Activated CD8-positive, alpha-beta T cell treated with anti-CD3 and anti-CD28 coated beads for 36 hours (primary cell): ENCODE data around the gene LARGE1. TPM values are rescaled to one million over a fixed set of nuclear protein-coding genes. Genes with fewer than 3 reads are reported as not detected.

Source experiments
- ATAC-seq: fragments of 200-7000 bp; cut with Tn5 transposase; one replicate; pipeline ENCODE4 v1.10.0; 2021; ENCODE audit warnings: mild to moderate bottlenecking, moderate library complexity
- CTCF ChIA-PET: fragments of 350-600 bp; sonication (Branson Sonifier 250); formaldehyde crosslinking; loops from one replicate; lab custom pipeline; 2021; ENCODE audit warnings: antibody characterized with exemption; lab: Charles Lee
- POLR2A ChIA-PET: fragments of 350-600 bp; sonication (Branson Sonifier 250); formaldehyde crosslinking; loops from one replicate; lab custom pipeline; 2021; ENCODE audit warnings: antibody characterized with exemption; lab: Charles Lee
- DNase-seq: peaks from one replicate; pipeline ENCODE4 v3.0.0-alpha.2; 2020
- H3K27ac Mint-ChIP-seq: one replicate; pipeline ENCODE4 v1.8.0; 2021; ENCODE audit warnings: mild to moderate bottlenecking, mixed read lengths
- H3K27me3 Mint-ChIP-seq: one replicate; pipeline ENCODE4 v1.8.0; 2021; ENCODE audit warnings: mixed read lengths
- H3K36me3 Mint-ChIP-seq: one replicate; pipeline ENCODE4 v1.8.0; 2021; ENCODE audit warnings: low read depth, mixed read lengths
- H3K4me1 Mint-ChIP-seq: one replicate; pipeline ENCODE4 v1.8.0; 2021; ENCODE audit warnings: low read depth, mixed read lengths
- H3K4me3 Mint-ChIP-seq: one replicate; pipeline ENCODE4 v1.8.0; 2021; ENCODE audit warnings: mild to moderate bottlenecking, moderate library complexity, mixed read lengths
- H3K9me3 Mint-ChIP-seq: one replicate; pipeline ENCODE4 v1.8.0; 2021; ENCODE audit warnings: mixed read lengths
- intact Hi-C: fragments of 100-400 bp; cut with micrococcal nuclease; formaldehyde crosslinking; loops from one replicate; pipeline ENCODE4 v1.10.0; 2022
- total RNA-seq, 2 experiments: library from RNA; stranded (reverse); gene quantifications; one replicate each; pipeline ENCODE4 v1.2.3, GENCODE V29; 2021
- TF ChIP-seq, protein P1 (sequence below): fragments of 200-600 bp; IDR thresholded peaks from one replicate; pipeline ENCODE4 v1.8.0; 2022; ENCODE audit warnings: antibody characterized with exemption, mild to moderate bottlenecking

The LARGE1 gene
- total RNA-seq, 2 experiments from 2014 or later: 0.31 to 0.32 TPM

DNA sequence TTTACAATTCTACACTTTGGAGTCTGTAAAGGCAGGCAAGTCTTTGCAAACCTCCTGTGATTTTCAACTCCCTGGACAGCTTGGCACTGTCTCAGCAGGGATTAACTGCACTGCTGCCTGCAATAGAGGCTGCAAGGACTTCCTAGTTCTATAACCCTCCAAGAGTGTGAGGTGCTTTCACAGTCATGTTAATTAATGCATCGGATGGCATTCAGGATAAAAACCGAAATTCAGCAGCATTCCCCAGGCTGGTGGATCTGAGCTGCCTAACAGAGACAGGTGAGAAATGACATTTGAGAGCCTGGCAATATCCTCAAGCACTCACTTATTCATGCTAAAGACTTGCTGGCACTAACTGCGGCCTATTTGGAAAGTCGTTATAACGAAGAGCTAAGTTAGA is 85.0 kb downstream of the LARGE1 start:
- Mint-ChIP-seq H3K4me3 (no peak overlapping the region), H3K36me3 (no peaks in the 10 kb centered on the region), H3K4me1 (no peaks in the 10 kb centered on the region), H3K27me3 (no peaks in the 10 kb centered on the region), H3K27ac (no peak overlapping the region), H3K9me3 (no peaks in the 10 kb centered on the region)
- POLR2A ChIA-PET: interaction anchor here (0.5 kb wide), 1 partner anchor 457 kb away, joined by 3 read pairs; no protein-coding TSS in a partner anchor
- TF ChIP-seq, protein P1, sequence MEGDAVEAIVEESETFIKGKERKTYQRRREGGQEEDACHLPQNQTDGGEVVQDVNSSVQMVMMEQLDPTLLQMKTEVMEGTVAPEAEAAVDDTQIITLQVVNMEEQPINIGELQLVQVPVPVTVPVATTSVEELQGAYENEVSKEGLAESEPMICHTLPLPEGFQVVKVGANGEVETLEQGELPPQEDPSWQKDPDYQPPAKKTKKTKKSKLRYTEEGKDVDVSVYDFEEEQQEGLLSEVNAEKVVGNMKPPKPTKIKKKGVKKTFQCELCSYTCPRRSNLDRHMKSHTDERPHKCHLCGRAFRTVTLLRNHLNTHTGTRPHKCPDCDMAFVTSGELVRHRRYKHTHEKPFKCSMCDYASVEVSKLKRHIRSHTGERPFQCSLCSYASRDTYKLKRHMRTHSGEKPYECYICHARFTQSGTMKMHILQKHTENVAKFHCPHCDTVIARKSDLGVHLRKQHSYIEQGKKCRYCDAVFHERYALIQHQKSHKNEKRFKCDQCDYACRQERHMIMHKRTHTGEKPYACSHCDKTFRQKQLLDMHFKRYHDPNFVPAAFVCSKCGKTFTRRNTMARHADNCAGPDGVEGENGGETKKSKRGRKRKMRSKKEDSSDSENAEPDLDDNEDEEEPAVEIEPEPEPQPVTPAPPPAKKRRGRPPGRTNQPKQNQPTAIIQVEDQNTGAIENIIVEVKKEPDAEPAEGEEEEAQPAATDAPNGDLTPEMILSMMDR: no peak
- ATAC-seq (no peak), DNase-seq (no peak)
- CTCF ChIA-PET: no interaction called here
- intact Hi-C loops: no loop called here

DNA sequence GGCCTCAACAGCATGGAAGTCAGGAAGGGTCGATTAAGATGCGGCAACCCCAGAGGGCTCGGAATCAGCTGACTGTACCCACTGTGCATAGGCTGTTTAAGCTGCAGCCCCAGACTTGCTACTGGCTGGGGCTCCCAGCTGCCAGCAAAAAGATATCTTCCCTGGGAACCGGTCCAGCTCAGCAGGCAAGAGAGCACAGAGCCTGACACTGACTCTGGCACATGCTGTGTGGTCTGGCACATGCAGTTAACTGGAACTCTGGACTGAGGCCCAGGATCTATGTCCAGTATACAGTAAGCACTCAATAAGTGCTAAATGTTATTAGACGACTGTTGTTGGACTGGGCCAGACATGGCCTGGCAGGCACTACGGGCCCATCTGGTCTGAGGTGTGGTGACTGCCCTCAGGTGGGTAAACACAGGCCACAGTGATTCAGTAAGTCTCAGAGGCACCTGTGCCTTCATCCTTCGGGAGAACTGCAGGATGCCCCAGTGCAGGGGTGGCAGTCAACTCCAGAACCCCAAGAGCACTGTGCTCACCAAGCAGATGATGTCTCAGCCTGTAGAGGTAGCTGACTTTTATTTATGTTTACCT is 87.6 kb downstream of the LARGE1 start:
- H3K4me3 Mint-ChIP-seq: no peak overlapping the region
- H3K4me1 Mint-ChIP-seq: no peaks in the 10 kb centered on the region
- intact Hi-C loops: no loop called here
- TF ChIP-seq, protein P1: no peak
- H3K27me3 Mint-ChIP-seq: no peaks in the 10 kb centered on the region
- no peak overlapping the region for H3K27ac Mint-ChIP-seq
- no peaks in the 10 kb centered on the region for H3K9me3 Mint-ChIP-seq
- CTCF ChIA-PET: no interaction called here
- no peak for ATAC-seq
- POLR2A ChIA-PET: no interaction called here
- no peaks in the 10 kb centered on the region for H3K36me3 Mint-ChIP-seq
- no peak for DNase-seq

DNA sequence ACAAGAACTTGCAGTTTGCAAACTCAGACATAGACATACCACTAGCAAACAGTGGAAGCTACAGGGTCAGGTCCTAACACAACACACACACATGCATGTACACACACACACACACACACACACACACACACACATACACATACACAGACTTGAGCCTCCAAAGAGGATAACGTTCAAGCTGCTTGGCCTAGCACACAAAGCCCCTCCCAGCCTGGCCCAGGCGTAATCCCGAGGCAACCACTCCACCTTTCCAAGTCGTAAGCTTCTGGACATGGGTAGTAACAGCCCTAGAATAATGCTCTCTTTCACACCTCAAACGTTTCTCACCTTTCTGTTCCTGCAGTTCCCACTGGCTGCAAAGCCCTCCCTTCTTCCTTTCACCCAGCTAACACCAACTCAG is 88.6 kb downstream of the LARGE1 start:
- H3K36me3 Mint-ChIP-seq: no peaks in the 10 kb centered on the region
- ChIA-PET POLR2A (no interaction called here), CTCF (no interaction called here)
- TF ChIP-seq, protein P1: no peak
- no peaks in the 10 kb centered on the region for H3K9me3 Mint-ChIP-seq
- no peak overlapping the region for H3K4me3 Mint-ChIP-seq
- intact Hi-C loops: no loop called here
- no peak for DNase-seq
- H3K27me3 Mint-ChIP-seq: no peaks in the 10 kb centered on the region
- no peak for ATAC-seq
- H3K27ac Mint-ChIP-seq: no peak overlapping the region
- no peaks in the 10 kb centered on the region for H3K4me1 Mint-ChIP-seq

DNA sequence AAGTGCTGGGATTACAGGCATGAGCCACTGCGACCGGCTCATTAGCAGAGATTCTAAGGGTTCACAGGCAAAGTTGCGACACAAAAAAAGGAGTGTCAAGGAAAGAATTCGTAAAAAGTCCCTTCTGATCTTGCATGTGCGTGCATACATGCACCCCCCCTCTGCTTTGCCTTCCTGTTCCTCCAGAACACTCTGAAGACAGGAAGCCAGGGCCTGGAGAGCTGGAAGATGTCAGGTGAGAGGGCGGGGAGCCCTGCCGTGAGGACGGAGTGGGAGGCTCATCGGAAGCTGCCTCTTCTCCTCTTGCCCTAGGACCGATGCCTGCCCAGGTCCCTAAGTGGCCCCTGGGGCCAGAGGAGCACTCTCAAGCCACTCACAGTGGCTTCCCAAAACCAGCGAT is 89.1 kb downstream of the LARGE1 start:
- intact Hi-C loops: no loop called here
- CTCF ChIA-PET: no interaction called here
- POLR2A ChIA-PET: no interaction called here

DNA sequence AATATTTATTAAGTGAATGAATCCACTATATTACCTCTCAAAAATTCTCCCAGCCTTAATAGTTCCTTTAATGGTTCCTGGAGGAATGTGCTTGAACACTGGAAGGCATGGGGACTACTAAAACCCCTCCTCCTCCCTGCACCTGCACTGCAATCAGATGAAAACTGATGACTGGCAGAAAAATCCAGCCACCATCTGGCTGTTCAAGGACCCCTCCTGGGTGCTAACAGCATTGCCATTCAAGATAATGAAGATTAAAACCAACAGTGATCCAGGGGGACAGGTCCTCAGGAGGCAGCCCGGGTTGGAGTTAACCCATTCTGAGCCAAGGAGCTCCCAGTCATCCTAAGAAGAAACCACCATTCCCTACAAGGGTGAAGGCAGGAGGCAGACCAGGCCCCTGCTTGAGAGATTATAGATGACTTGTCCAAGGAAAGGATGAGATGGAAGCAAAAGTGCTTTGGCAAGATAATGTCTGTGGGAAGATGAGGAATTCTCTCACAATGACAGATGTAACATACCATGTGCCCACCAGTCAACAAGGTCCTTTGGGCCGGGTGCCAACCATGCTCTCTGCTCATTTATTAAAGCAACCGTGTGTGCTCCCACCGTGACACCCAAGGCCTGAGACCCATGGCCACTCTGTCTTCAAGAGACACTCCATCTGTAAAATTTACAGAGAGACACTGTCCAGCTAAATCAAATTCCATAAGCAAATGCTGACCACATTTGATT is 90.6 kb downstream of the LARGE1 start:
- no peak overlapping the region for H3K27ac Mint-ChIP-seq
- H3K4me1 Mint-ChIP-seq: no peaks in the 10 kb centered on the region
- DNase-seq (no peak), ATAC-seq (no peak)
- POLR2A ChIA-PET: no interaction called here
- H3K27me3 Mint-ChIP-seq: no peaks in the 10 kb centered on the region
- H3K36me3 Mint-ChIP-seq: no peaks in the 10 kb centered on the region
- TF ChIP-seq, protein P1: no peak
- intact Hi-C loops: no loop called here
- no peak overlapping the region for H3K4me3 Mint-ChIP-seq
- H3K9me3 Mint-ChIP-seq: no peaks in the 10 kb centered on the region
- CTCF ChIA-PET: no interaction called here

More for the DNA sequence above, 89.1 kb downstream of the LARGE1 start:
- no peak for ATAC-seq
- no peak for DNase-seq
- H3K36me3 Mint-ChIP-seq: no peaks in the 10 kb centered on the region
- no peak overlapping the region for H3K4me3 Mint-ChIP-seq
- TF ChIP-seq, protein P1: no peak
- no peaks in the 10 kb centered on the region for H3K4me1 Mint-ChIP-seq
- no peaks in the 10 kb centered on the region for H3K27me3 Mint-ChIP-seq
- H3K27ac Mint-ChIP-seq: no peak overlapping the region
- no peaks in the 10 kb centered on the region for H3K9me3 Mint-ChIP-seq
